Ammon's horn (tissue), 1 donor: ENCODE data around the gene DHH.

Experiments used
- DNase-seq: peaks from one replicate; pipeline ENCODE4 v3.0.0-alpha.2; 2016; ENCODE audit warnings: low spot score

DHH gene

GRCh38 chr12:49050507-49051372 lies 43.9 kb downstream of the DHH start:
- no peak for DNase-seq

- DNase-seq = peak; percentile 41
Observed at GRCh38 chr12:49049566-49050224, 44.9 kb downstream of the DHH start.

- no peak for DNase-seq
Observed at GRCh38 chr12:49048953-49049352, 45.6 kb downstream of the DHH start.

- DNase-seq = no peak
Observed at GRCh38 chr12:49046129-49046895, 48.3 kb downstream of the DHH start.

- no peak for DNase-seq
Observed at GRCh38 chr12:49044660-49045059, 49.9 kb downstream of the DHH start.

- DNase-seq = peak; percentile 66
Observed at GRCh38 chr12:49043856-49044258, 50.7 kb downstream of the DHH start.

GRCh38 chr12:49043241-49043640 lies 51.4 kb downstream of the DHH start:
- no peak for DNase-seq

GRCh38 chr12:49041881-49042484 lies 52.6 kb downstream of the DHH start:
- DNase-seq = no peak

- DNase-seq = no peak
Observed at GRCh38 chr12:49041036-49041880, 53.3 kb downstream of the DHH start.

GRCh38 chr12:49040364-49040855 lies 54.2 kb downstream of the DHH start:
- no peak for DNase-seq

GRCh38 chr12:49039421-49040363 lies 54.9 kb downstream of the DHH start:
- DNase-seq = no peak

GRCh38 chr12:49038291-49038955 lies 56.2 kb downstream of the DHH start:
- no peak for DNase-seq

- DNase-seq = no peak
Observed at GRCh38 chr12:49037947-49038237, 56.7 kb downstream of the DHH start.

GRCh38 chr12:49037111-49037946 lies 57.3 kb downstream of the DHH start:
- no peak for DNase-seq
